ENCODE measurements around the gene CUEDC2.

CUEDC2 gene

DNA sequence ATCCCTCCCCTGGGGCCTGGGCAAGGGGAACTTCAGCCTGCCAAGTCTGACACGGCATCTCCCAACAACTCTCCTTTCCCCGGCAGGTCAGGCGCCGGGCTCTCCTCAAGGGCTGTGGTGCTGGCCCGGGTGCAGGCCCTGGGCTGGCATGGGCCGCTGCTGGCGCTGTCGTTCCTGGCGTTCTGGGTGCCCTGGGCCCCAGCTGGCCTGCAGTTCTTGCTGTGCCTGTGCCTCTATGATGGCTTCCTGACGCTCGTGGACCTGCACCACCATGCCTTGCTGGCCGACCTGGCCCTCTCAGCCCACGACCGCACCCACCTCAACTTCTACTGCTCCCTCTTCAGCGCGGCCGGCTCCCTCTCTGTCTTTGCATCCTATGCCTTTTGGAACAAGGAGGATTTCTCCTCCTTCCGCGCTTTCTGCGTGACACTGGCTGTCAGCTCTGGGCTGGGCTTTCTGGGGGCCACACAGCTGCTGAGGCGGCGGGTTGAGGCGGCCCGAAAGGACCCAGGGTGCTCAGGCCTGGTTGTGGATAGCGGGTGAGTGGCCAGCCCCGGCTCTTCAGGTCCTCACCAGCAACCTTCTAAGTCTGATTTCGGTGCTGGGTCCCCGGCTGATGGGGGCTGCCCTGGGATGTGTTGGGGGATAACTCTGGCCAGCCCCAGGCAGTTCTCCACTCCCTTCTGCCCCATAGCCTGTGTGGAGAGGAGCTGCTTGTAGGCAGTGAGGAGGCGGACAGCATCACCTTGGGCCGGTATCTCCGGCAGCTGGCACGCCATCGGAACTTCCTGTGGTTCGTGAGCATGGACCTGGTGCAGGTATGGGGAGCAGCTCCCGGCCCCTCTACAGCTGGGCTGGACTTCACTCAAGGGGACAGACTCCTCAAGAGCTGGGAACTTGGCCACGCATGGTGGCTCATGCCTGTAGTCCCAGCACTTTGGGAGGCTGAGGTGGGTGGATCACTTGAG is 38.5 kb upstream of the CUEDC2 start:
- H3K4me3 ChIP-seq (ENCODE audit: low read length): no peak overlapping the region
- DNase-seq (ENCODE audit: low read depth): no peak
- TF ChIP-seq, protein P1, sequence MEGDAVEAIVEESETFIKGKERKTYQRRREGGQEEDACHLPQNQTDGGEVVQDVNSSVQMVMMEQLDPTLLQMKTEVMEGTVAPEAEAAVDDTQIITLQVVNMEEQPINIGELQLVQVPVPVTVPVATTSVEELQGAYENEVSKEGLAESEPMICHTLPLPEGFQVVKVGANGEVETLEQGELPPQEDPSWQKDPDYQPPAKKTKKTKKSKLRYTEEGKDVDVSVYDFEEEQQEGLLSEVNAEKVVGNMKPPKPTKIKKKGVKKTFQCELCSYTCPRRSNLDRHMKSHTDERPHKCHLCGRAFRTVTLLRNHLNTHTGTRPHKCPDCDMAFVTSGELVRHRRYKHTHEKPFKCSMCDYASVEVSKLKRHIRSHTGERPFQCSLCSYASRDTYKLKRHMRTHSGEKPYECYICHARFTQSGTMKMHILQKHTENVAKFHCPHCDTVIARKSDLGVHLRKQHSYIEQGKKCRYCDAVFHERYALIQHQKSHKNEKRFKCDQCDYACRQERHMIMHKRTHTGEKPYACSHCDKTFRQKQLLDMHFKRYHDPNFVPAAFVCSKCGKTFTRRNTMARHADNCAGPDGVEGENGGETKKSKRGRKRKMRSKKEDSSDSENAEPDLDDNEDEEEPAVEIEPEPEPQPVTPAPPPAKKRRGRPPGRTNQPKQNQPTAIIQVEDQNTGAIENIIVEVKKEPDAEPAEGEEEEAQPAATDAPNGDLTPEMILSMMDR (IDR thresholded peaks at IDR 0.05; ENCODE audit: insufficient read depth, low read depth, low read length, missing control alignments): no peak

DNA sequence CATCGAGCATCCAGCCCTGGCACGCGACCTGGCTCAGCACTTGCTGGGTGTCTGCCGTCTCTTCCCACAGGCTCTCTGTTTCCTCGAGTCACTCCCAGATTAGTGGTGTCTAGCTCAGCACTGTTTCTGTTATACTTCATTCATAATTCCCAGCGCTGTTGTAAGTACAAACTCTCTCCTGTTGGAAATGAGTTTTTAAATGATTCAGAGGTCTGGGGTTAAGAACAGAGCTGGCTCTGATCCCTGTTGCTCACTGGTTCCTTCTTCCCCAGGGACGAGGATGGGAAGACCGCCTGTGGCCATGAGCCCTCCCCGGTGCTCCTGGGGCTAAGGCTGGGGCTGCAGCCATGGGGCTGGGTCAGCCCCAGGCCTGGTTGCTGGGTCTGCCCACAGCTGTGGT is 36.3 kb upstream of the CUEDC2 start:
- no peak overlapping the region for H3K4me3 ChIP-seq (ENCODE audit: low read length)
- TF ChIP-seq, protein P1 (IDR thresholded peaks at IDR 0.05; ENCODE audit: insufficient read depth, low read depth, low read length, missing control alignments): no peak

DNA sequence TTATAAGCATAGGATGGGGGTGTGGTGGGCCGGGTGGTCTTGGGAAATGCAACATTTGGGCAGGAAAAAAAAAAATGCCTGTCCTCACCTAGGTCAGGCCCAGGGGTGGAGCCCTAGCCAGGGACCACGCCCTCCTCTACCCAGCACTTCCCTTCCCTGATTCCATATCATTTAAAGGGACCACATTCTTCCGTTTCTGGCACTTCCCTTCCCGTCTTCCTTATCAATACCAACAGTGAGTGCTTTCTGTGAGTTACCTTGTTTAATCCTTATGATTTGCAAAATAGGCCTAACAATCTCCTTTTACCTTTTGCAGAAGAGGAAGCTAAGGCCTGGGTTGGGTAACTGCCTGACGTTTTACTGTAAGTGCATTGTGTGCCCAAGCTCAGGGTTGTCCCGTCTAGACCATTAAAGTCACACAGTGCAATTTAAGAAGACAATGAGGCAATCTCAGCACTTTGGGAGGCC is 35.6 kb upstream of the CUEDC2 start:
- TF ChIP-seq, protein P1 (IDR thresholded peaks at IDR 0.05; ENCODE audit: insufficient read depth, low read depth, low read length, missing control alignments): no peak
- no peak for DNase-seq (ENCODE audit: low read depth)
- no peak overlapping the region for H3K4me3 ChIP-seq (ENCODE audit: low read length)

More for the DNA sequence above, 36.3 kb upstream of the CUEDC2 start:
- no peak for DNase-seq (ENCODE audit: low read depth)

DNA sequence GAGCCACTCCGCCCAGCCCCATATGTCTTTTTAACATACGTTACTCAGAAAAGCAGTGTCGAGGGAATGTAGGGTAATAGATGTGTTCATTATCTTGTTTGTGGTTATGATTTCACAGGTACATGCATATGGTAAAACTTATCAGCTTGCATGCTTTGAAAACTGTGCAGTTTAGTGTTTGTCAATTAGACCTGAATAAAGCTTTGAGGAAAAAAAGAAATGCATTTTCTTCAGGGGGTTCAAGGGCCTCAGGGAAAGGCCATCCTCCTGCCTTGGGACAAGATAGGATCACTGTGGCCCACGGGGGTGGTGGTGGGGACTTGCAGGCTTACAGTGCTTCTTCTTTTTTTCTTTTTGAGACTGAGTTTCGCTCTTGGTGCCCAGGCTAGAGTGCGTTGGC is 34.9 kb upstream of the CUEDC2 start:
- H3K4me3 ChIP-seq (ENCODE audit: low read length): no peak overlapping the region
- TF ChIP-seq, protein P1 (IDR thresholded peaks at IDR 0.05; ENCODE audit: insufficient read depth, low read depth, low read length, missing control alignments): no peak
- no peak for DNase-seq (ENCODE audit: low read depth)

DNA sequence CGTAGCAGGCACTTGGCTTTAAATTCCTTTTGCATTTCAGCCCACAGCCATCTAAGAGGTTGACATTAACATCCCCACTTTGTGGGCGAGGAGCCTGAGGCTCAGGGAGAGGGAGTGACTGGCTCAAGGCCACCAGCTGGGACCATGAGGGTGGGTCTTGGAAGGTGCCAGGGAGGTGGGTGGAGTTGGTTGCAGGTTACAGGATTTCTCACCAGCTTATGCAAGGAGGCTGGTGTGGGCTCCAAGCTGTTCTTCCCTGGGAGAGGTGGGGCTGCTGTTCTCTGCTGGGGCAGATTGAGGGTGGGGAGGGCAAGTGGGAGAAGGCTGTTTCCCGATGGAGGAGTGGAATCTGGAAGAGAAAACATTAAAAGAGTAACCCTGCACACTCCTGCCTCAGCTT is 33.1 kb upstream of the CUEDC2 start:
- no peak for DNase-seq (ENCODE audit: low read depth)
- no peak overlapping the region for H3K4me3 ChIP-seq (ENCODE audit: low read length)
- TF ChIP-seq, protein P1 (IDR thresholded peaks at IDR 0.05; ENCODE audit: insufficient read depth, low read depth, low read length, missing control alignments): no peak

DNA sequence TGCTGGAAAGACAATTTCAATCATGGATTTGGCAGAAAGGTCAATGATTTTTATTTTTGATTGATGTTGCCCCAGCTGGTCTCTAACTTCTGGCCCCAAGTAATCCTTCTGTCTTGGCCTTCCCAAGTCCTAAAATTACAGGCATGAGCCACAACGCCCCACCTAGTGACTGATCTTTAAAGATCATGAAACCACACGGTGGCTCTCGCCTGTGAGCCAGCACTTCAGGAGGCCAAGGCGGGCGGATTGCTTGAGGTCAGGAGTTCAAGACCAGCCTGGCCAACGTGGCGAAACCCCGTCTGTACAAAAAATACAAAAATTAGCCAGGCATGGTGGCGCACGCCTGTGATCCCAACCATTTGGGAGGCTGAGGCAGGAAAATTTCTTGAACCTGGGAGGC is 31.6 kb upstream of the CUEDC2 start:
- no peak overlapping the region for H3K4me3 ChIP-seq (ENCODE audit: low read length)
- DNase-seq (ENCODE audit: low read depth): no peak
- TF ChIP-seq, protein P1 (IDR thresholded peaks at IDR 0.05; ENCODE audit: insufficient read depth, low read depth, low read length, missing control alignments): no peak

Data from epithelial cell of esophagus (primary cell).